ENCODE data around the gene CACNA1A. TPM values are rescaled to one million over a fixed set of nuclear protein-coding genes. Genes with fewer than 3 reads are reported as not detected.
A peak's percentile ranks its signal among the peaks of the same experiment; 100 is the strongest.

The CACNA1A gene
- total and polyA plus RNA-seq, 2 of the 4 experiments (the other 2 are of a cell fraction), result 5.9 to 15.0 TPM

DNA sequence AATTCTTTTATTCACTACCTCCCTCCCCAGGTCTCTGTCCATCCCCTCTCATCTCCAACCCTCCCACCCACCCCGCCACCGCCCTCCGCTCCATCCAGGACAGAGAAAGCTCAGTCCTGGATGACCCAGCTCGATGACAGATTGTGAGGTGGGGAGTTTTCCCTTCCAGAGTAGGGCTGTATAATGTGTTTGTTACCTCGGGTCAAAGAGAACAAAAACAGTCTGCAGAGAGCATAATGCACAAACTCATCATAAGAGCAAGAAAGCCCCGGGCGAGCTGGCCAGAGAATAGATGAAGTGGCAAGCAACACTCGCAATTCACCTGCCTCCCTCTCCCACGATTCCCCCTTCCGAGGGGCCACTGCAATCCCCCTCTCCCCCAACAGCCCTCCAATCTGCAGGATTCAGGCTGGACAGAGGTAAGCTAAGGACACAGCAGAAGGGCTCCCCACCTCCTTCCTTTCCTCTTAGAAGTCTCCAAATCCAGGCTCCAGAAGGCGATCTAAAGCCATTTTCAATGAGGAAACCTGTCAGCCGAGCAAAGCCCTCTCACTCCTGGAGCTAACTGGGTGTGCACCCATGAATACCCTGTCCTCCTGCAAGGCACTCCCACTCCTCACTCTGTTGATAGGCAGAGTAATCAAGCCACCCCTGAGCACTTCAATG, 2.6 kb downstream of the CACNA1A start:
- peaks cover 0 to 3% of the 10 kb centered on the region in 2 experiments; a peak in 3 of 4 replicates for H3K79me1 ChIP-seq (ENCODE audit: low read depth in 1 of 2, low read length in 2 of 2)
- peaks cover 6% of the 10 kb centered on the region; the same call in 1 of the 2 replicates for H4K20me1 ChIP-seq (ENCODE audit: insufficient read depth, low read length)
- H2BK15ac ChIP-seq (ENCODE audit: low read depth, low read length), result no peak overlapping the region
- no peak overlapping the region for H3K56ac ChIP-seq (ENCODE audit: extremely low read depth, insufficient read depth, low read length)
- no peak overlapping the region for H4K91ac ChIP-seq (ENCODE audit: insufficient read depth, low read depth, low read length)
- no peak overlapping the region for H3K4ac ChIP-seq (ENCODE audit: low read depth, low read length)
- dilution Hi-C loops (cut with HindIII; ENCODE audit: low sequenced_read_pairs, unreplicated experiment), result no loop called here
- no peak overlapping the region for H2BK5ac ChIP-seq (ENCODE audit: low read depth, low read length, poor library complexity, severe bottlenecking)
- BruUV-seq (replicated peaks), result no TSS peak
- H4K5ac ChIP-seq (ENCODE audit: low read depth, low read length), result no peak overlapping the region
- CTCF ChIA-PET, result no interaction called here
- H2AFZ ChIP-seq (replicated peaks; ENCODE audit: low read length, poor library complexity), result no peak overlapping the region
- 0 out of 2 replicates have a peak overlapping the region, but pooled peaks have one; percentile 32 for H3K23ac ChIP-seq (ENCODE audit: low read depth, low read length)
- no peak overlapping the region for H3K9ac ChIP-seq (ENCODE audit: low read depth, low read length)
- no peak for DNase-seq
- intact Hi-C loops (cut with micrococcal nuclease), result no loop called here
- H3K9me3 ChIP-seq (ENCODE audit: control insufficient read depth, insufficient read depth, low read length), result no peaks in the 10 kb centered on the region; the same call in 1 of the 2 replicates
- POLR2A ChIA-PET (ENCODE audit: unreplicated experiment), result no interaction called here
- no peak for TF ChIP-seq CHD1 (IDR thresholded peaks at IDR 0.05; ENCODE audit: low read depth, low read length)
- no peak for TF ChIP-seq POLR2A (IDR thresholded peaks at IDR 0.05; ENCODE audit: low read depth, low read length)
- TF ChIP-seq MAZ (IDR thresholded peaks at IDR 0.05; ENCODE audit: borderline replicate concordance, low read depth, low read length), result no peak
- TF ChIP-seq MXI1 (IDR thresholded peaks at IDR 0.05; ENCODE audit: borderline replicate concordance, low read depth, low read length), result no peak
- TF ChIP-seq CTCF (conservative IDR thresholded peaks at IDR 0.05; ENCODE audit: low read depth, low read length), result no peak
- no peak overlapping the region for H3K4me3 ChIP-seq (ENCODE audit: insufficient read depth, low read depth, low read length)
- no peak for ATAC-seq (ENCODE audit: low read depth)
- H3K27me3 ChIP-seq (ENCODE audit: control insufficient read depth, insufficient read depth, low read length), result peaks cover 17% of the 10 kb centered on the region
- no peak overlapping the region for H3K14ac ChIP-seq (replicated peaks; ENCODE audit: low read depth, low read length)
- no peak overlapping the region for H2AK9ac ChIP-seq (replicated peaks; ENCODE audit: low read depth, low read length, poor library complexity)
- no peak overlapping the region for H2AK5ac ChIP-seq (ENCODE audit: low read depth, low read length)
- no peak overlapping the region for H3K27ac ChIP-seq (ENCODE audit: insufficient read depth, low read length)
- H2BK20ac ChIP-seq (ENCODE audit: low read depth, low read length), result no peak overlapping the region
- no peak overlapping the region for H2BK120ac ChIP-seq (ENCODE audit: low read depth, low read length)
- 53% methylated on average over 3 of the region's 12 CpGs; no CpG with 5 or more reads in 1 of the 2 experiments for WGBS, 2 experiments (ENCODE audit: extremely low coverage in 2 of 2, insufficient read length in 1 of 2)
- H3K9me1 ChIP-seq (ENCODE audit: insufficient read depth, low read length), result 0 out of 2 replicates have a peak, but pooled peaks cover 4% of the 10 kb centered on the region
- H3K4me1 ChIP-seq (ENCODE audit: control insufficient read depth, insufficient read depth, low read length), result peaks cover 3% of the 10 kb centered on the region; the same call in 1 of the 2 replicates
- in situ Hi-C loops (cut with MboI; ENCODE audit: low sequenced_read_pairs), result no loop called here
- no peak overlapping the region for H3K18ac ChIP-seq (ENCODE audit: low read depth, low read length)
- no peak overlapping the region for H4K8ac ChIP-seq (ENCODE audit: low read depth in 2 of 2, low read length in 2 of 2)
- H3K4me2 ChIP-seq (ENCODE audit: low read depth, low read length), result peak overlapping the region; percentile 24; the same call in 1 of the 2 replicates
- peaks cover 1% of the 10 kb centered on the region; the same call in 1 of the 2 replicates for H3K36me3 ChIP-seq (ENCODE audit: control insufficient read depth, insufficient read depth, low read length)

Measured in IMR-90 (cell line).